HepG2 (cell line): ENCODE data around the gene CNKSR3. TPM values are rescaled to one million over a fixed set of nuclear protein-coding genes. Genes with fewer than 3 reads are reported as not detected.

Experiments used
- ATAC-seq: fragments of 200-7000 bp; cut with Tn5 transposase; 3 replicates; pipeline ENCODE4 v1.9.1; 2020; ENCODE audit warnings: mild to moderate bottlenecking, moderate library complexity
- BruUV-seq: library from RNA; stranded (reverse); fragments of 400-500 nt; replicated peaks from 2 replicates; lab custom pipeline; 2021; lab: Mats Ljungman, UMichigan
- CTCF ChIA-PET: fragments of 300-600 bp; formaldehyde crosslinking; extraction: SDS; loops from one replicate; lab custom pipeline; 2021; ENCODE audit warnings: low total read pairs, inconsistent platforms, low intra/inter-chr PET ratio; lab: Yijun Ruan, JAX
- POLR2A ChIA-PET: fragments of 350-600 bp; sonication (Branson Sonifier 250); formaldehyde crosslinking; loops from one replicate; lab custom pipeline; 2020; ENCODE audit warnings: antibody characterized with exemption, inconsistent platforms; lab: Yijun Ruan, JAX
- DNase-seq: peaks from one replicate; pipeline ENCODE4 v3.0.0-alpha.2; 2015; ENCODE audit warnings: low spot score
- FAIRE-seq: peaks from 3 replicates; lab custom pipeline; 2011; peaks lifted over from hg19 to GRCh38; lab: Jason Lieb, UNC
- H2AFZ ChIP-seq: one replicate; pipeline ENCODE4 v1.6.1; 2011; ENCODE audit warnings: low read length, inconsistent platforms
- H3K27ac ChIP-seq: fragments of 300-600 bp; 3 replicates; pipeline ENCODE4 v1.8.0; 2011; ENCODE audit warnings: mixed run types, mild to moderate bottlenecking, mixed read lengths, low read length, inconsistent platforms; ENCODE audit not compliant: insufficient read depth; ENCODE audit errors: extremely low read length
- H3K27me3 ChIP-seq, 2 experiments: fragments of 200-600 bp in 1 of 2; 2 replicates in 1 of 2; 3 replicates in 1 of 2; pipeline versions ENCODE4 v1.6.0 to v1.8.0; 2011; ENCODE audit warnings: low read length in 2 of 2, mild to moderate bottlenecking in 2 of 2, moderate library complexity in 2 of 2, inconsistent platforms in 1 of 2; ENCODE audit not compliant: insufficient read depth in 2 of 2, control insufficient read depth in 1 of 2
- H3K36me3 ChIP-seq, 2 experiments: fragments of 200-600 bp in 1 of 2; replicated peaks in 1 of 2; 2 replicates in 1 of 2; 3 replicates in 1 of 2; pipeline versions ENCODE4 v1.5.1 to v1.8.0; 2011; ENCODE audit warnings: low read length in 2 of 2, inconsistent platforms in 1 of 2; ENCODE audit not compliant: insufficient read depth in 2 of 2, control insufficient read depth in 1 of 2
- H3K4me1 ChIP-seq: 2 replicates; pipeline ENCODE4 v1.5.1; 2012; ENCODE audit warnings: low read length, inconsistent platforms; ENCODE audit not compliant: insufficient read depth
- H3K4me2 ChIP-seq: 2 replicates; pipeline ENCODE4 v1.6.0; 2011; ENCODE audit warnings: low read depth, low read length, inconsistent platforms
- H3K4me3 ChIP-seq, 3 experiments: fragments of 200-600 bp in 1 of 3; sonication (generic), shearing (Covaris generic) in 1 of 3; replicated peaks in 1 of 3; 2 replicates each; pipeline ENCODE4 v1.5.1; 2011 to 2016; ENCODE audit warnings: low read length in 3 of 3, inconsistent platforms in 2 of 3, low read depth in 2 of 3, mild to moderate bottlenecking in 2 of 3, control low read depth in 1 of 3, mixed read lengths in 1 of 3; ENCODE audit not compliant: insufficient read depth in 1 of 3
- H3K79me2 ChIP-seq: one replicate; pipeline ENCODE4 v1.6.1; 2011; ENCODE audit warnings: low read length, inconsistent platforms; ENCODE audit not compliant: insufficient read depth
- H3K9ac ChIP-seq: 2 replicates; pipeline ENCODE4 v1.6.0; 2011; ENCODE audit warnings: mild to moderate bottlenecking, low read depth, low read length, inconsistent platforms; ENCODE audit not compliant: insufficient read depth
- H3K9me3 ChIP-seq: 2 replicates; pipeline ENCODE4 v1.5.1; 2012; ENCODE audit warnings: mild to moderate bottlenecking, low read length
- H4K20me1 ChIP-seq: 2 replicates; pipeline ENCODE4 v1.6.0; 2011; ENCODE audit warnings: inconsistent platforms, mild to moderate bottlenecking, low read length, moderate library complexity; ENCODE audit not compliant: insufficient read depth
- FOXA1 ChIP-seq, 2 experiments: fragments of 450-650 bp in 1 of 2; sonication (generic) in 1 of 2; formaldehyde crosslinking in 1 of 2; IDR thresholded peaks; 2 replicates each; pipeline versions ENCODE4 v1.4.0 to v1.6.1; 2016 to 2020; ENCODE audit warnings: missing genetic modification reagents in 1 of 2
- HDAC1 ChIP-seq: sonication (generic); formaldehyde crosslinking; IDR thresholded peaks from 2 replicates; pipeline ENCODE4 v1.5.1; 2020; ENCODE audit warnings: mild to moderate bottlenecking, missing genetic modification reagents
- LCORL ChIP-seq, 2 experiments: fragments of 450-650 bp in 1 of 2; sonication (generic) in 1 of 2; formaldehyde crosslinking in 1 of 2; IDR thresholded peaks; 2 replicates each; pipeline versions ENCODE4 v1.5.0 to v1.6.1; 2017 to 2020; ENCODE audit warnings: antibody characterized with exemption in 1 of 2, missing genetic modification reagents in 1 of 2
- PAWR ChIP-seq: sonication (generic); formaldehyde crosslinking; IDR thresholded peaks from 2 replicates; pipeline ENCODE4 v1.4.0; 2020; ENCODE audit warnings: missing genetic modification reagents, mild to moderate bottlenecking, borderline replicate concordance
- ZKSCAN8 ChIP-seq: IDR thresholded peaks from 2 replicates; pipeline ENCODE4 v1.6.1; 2016; ENCODE audit warnings: borderline replicate concordance, missing genetic modification reagents, missing compliant biosample characterization
- ZNF160 ChIP-seq: sonication (generic); formaldehyde crosslinking; IDR thresholded peaks from 2 replicates; pipeline ENCODE4 v1.8.0; 2022; ENCODE audit warnings: mild to moderate bottlenecking, inconsistent platforms, missing genetic modification reagents
- ZNF737 ChIP-seq: sonication (generic); formaldehyde crosslinking; IDR thresholded peaks from 2 replicates; pipeline ENCODE4 v1.5.0; 2020; ENCODE audit warnings: missing genetic modification reagents, mild to moderate bottlenecking, borderline replicate concordance
- ZNF788 ChIP-seq: sonication (generic); formaldehyde crosslinking; IDR thresholded peaks from 2 replicates; pipeline ENCODE4 v1.5.0; 2020; ENCODE audit warnings: mild to moderate bottlenecking, missing genetic modification reagents, borderline replicate concordance
- WGBS: methylation state at CpG from one replicate; pipeline ENCODE4 v1.1.6; 2017; ENCODE audit warnings: low lambda C conversion rate; 5-methylcytosine and 5-hydroxymethylcytosine counted together
- in situ Hi-C: cut with HindIII; loops from 2 replicates; pipeline ENCODE4 v1.10.0; 2017; ENCODE audit warnings: low pct_unique_long_range_greater_than_20kb; ENCODE audit not compliant: extremely low pct_ligation_motif_present
- intact Hi-C: fragments of 100-400 bp; cut with micrococcal nuclease; formaldehyde crosslinking; loops from one replicate; pipeline ENCODE4 v1.10.0; 2022; ENCODE audit not compliant: unreplicated experiment
- polyA plus RNA-seq, 8 experiments: library from polyadenylated mRNA; depleted of rRNA in 3 of 8; stranded (reverse) in 7 of 8; unstranded in 1 of 8; fragments of >200 nt; fragmentation: Illumina TruSeq in 4 of 8; extraction: Trizol in 4 of 8; gene quantifications; 2 replicates each; pipeline versions ENCODE4 v1.2.1 to v1.2.3, GENCODE V29; 2011 to 2016; ENCODE audit warnings: low read depth in 4 of 8, missing spikeins in 1 of 8, mixed read lengths in 1 of 8; ENCODE audit not compliant: insufficient read depth in 1 of 8
- total RNA-seq, 5 experiments: library from RNA; depleted of rRNA; stranded (reverse); fragments of >200 nt; fragmentation: Illumina TruSeq; extraction: Trizol; gene quantifications; 2 replicates each; pipeline ENCODE4 v1.2.3, GENCODE V29; 2016; ENCODE audit warnings: low read depth in 1 of 5

CNKSR3 gene
- total and polyA plus RNA-seq, 2 of the 13 experiments (the other 11 are each of a cell fraction or from before 2014, with no cell fraction given): 9.2 to 38.6 TPM

DNA sequence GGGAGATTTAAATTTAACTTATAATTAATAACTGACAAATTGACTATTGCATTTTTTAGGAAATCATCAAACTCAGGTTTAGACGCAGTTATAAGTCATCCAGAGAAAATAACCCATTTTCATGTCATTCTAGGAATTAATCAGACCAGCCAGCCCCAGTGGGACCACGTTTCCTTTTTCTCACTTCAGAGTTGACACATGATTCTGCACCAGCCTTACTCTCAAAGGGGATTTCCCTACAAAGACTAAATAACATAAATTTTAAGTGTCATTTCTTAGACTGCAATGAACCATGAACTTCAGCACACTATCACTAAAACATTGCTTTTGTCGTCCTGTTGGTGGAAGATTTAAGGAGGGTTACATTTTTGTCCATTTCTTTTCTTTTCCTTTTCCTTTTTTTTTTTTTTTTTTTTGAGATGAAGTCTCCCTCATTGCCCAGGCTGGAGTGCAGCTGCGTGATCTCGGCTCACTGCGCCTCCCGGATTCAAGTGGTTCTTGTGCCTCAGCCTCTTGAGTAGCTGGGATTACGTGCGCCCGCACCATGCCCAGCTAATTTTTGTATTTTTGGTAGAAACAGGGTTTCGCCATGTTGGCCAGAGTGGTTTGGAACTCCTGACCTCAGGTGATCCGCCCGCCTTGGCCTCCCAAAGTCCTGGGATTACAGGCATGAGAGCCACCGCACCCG is 157.4 kb downstream of the CNKSR3 start:
- no peak overlapping the region for H3K4me3 ChIP-seq
- no peaks in the 10 kb centered on the region for H3K79me2 ChIP-seq
- ChIA-PET CTCF (no interaction called here), POLR2A (no interaction called here)
- TF ChIP-seq HDAC1 (CRISPR knock-in tag) (no peak), FOXA1 (IDR thresholded peaks at IDR 0.05) (no peak), FOXA1 (CRISPR knock-in tag; IDR thresholded peaks at IDR 0.05) (no peak), PAWR (CRISPR knock-in tag) (no peak), ZNF788 (CRISPR knock-in tag) (no peak), ZKSCAN8 (CRISPR knock-in tag) (no peak)
- H2AFZ ChIP-seq: no peak overlapping the region
- H3K9ac ChIP-seq: no peak overlapping the region
- no peak overlapping the region for H3K27ac ChIP-seq
- H3K27me3 ChIP-seq: no peaks in the 10 kb centered on the region; a peak in 1 of 5 replicates
- no peak for ATAC-seq
- no peak overlapping the region for H3K4me2 ChIP-seq
- WGBS: 64% methylated on average over 15 of the region's 15 CpGs
- H3K36me3 ChIP-seq: no peaks in the 10 kb centered on the region
- no peaks in the 10 kb centered on the region for H4K20me1 ChIP-seq
- no peaks in the 10 kb centered on the region for H3K9me3 ChIP-seq
- FAIRE-seq: no peak
- in situ Hi-C loops: no loop called here
- intact Hi-C loops: no loop called here
- DNase-seq: no peak
- H3K4me1 ChIP-seq: no peaks in the 10 kb centered on the region
- no TSS peak for BruUV-seq

DNA sequence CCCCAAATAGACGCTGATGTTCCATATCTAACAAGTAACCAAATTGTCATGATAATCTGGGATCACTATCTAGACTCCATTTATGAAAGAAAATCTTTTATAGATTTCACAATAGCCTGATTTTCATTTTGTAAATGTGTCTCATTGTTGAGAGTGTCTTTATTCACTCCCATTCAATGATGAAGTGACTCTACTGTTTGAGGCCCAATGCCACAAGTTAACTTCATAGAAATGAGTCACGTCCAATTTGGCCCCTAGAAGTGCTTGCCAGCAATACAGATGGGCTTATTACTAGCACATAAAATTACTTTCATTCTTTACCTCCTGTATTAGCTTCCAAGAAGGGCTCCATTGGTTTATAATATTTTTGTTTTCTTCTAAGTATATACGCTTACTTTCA is 160.2 kb downstream of the CNKSR3 start:
- H3K27me3 ChIP-seq: peaks cover 2 to 6% of the 10 kb centered on the region in 2 experiments; a peak in 1 of 5 replicates
- no peak overlapping the region for H3K9ac ChIP-seq
- 33% methylated on average over 3 of the region's 3 CpGs for WGBS
- no TSS peak for BruUV-seq
- ChIA-PET POLR2A (no interaction called here), CTCF (no interaction called here)
- H3K27ac ChIP-seq: no peak overlapping the region
- no peaks in the 10 kb centered on the region for H3K4me1 ChIP-seq
- H3K36me3 ChIP-seq: no peaks in the 10 kb centered on the region
- no peaks in the 10 kb centered on the region for H3K79me2 ChIP-seq
- intact Hi-C loops (no loop called here), in situ Hi-C loops (no loop called here)
- H4K20me1 ChIP-seq: no peaks in the 10 kb centered on the region
- DNase-seq (no peak), ATAC-seq (no peak), FAIRE-seq (no peak)
- peaks cover 6% of the 10 kb centered on the region; the same call in 1 of the 2 replicates for H3K9me3 ChIP-seq
- no peak for TF ChIP-seq ZNF160
- TF ChIP-seq LCORL (IDR thresholded peaks at IDR 0.05): no peak
- no peak for TF ChIP-seq LCORL (CRISPR knock-in tag; IDR thresholded peaks at IDR 0.05)
- TF ChIP-seq ZNF737 (CRISPR knock-in tag): no peak
- no peak overlapping the region for H2AFZ ChIP-seq
- H3K4me3 ChIP-seq: no peak overlapping the region
- H3K4me2 ChIP-seq: no peak overlapping the region
